CD4-positive, CD25-positive, alpha-beta regulatory T cell (primary cell): ENCODE data around the gene PLBD2. TPM values are rescaled to one million over a fixed set of nuclear protein-coding genes. Genes with fewer than 3 reads are reported as not detected.

ENCODE experiments used
- ATAC-seq, 2 donors: fragments of 150-1000 bp; cut with Tn5 transposase; one replicate each; pipeline ENCODE4 v1.10.0; 2021; ENCODE audit warnings: low read depth in 2 of 2, moderate number of reproducible peaks in 2 of 2, moderate library complexity in 1 of 2
- DNase-seq, 3 donors: peaks; one replicate each; pipeline versions ENCODE4 v3.0.0 to v3.0.0-alpha.2; 2012 to 2022; ENCODE audit warnings: mixed read lengths in 1 of 3
- H3K27ac ChIP-seq: one replicate; pipeline ENCODE4 v1.7.0; 2013; ENCODE audit warnings: mild to moderate bottlenecking, low read length; ENCODE audit not compliant: insufficient read depth, poor library complexity, severe bottlenecking
- H3K27me3 ChIP-seq: one replicate; pipeline ENCODE4 v1.7.0; 2013; ENCODE audit warnings: low read length; ENCODE audit not compliant: control insufficient read depth, insufficient read depth
- H3K36me3 ChIP-seq: one replicate; pipeline ENCODE4 v1.7.0; 2013; ENCODE audit warnings: mild to moderate bottlenecking, low read length, moderate library complexity; ENCODE audit not compliant: control insufficient read depth, insufficient read depth
- H3K4me1 ChIP-seq: 2 replicates; pipeline ENCODE4 v1.7.0; 2013; ENCODE audit warnings: mild to moderate bottlenecking, low read length; ENCODE audit not compliant: insufficient read depth, control insufficient read depth, poor library complexity, severe bottlenecking
- H3K4me3 ChIP-seq: one replicate; pipeline ENCODE4 v1.7.0; 2013; ENCODE audit warnings: low read depth, mild to moderate bottlenecking, low read length, moderate library complexity
- H3K9me3 ChIP-seq, 2 experiments: 1 replicate in 1 of 2; 2 replicates in 1 of 2; pipeline ENCODE4 v1.7.0; 2013; ENCODE audit warnings: low read length in 2 of 2, mild to moderate bottlenecking in 1 of 2, moderate library complexity in 1 of 2; ENCODE audit not compliant: control insufficient read depth in 2 of 2
- H3K27ac Mint-ChIP-seq, 3 donors: one replicate each; pipeline ENCODE4 v1.8.0; 2020 to 2022; ENCODE audit warnings: mild to moderate bottlenecking in 3 of 3, mixed read lengths in 3 of 3, moderate library complexity in 2 of 3
- H3K27me3 Mint-ChIP-seq: one replicate; pipeline ENCODE4 v1.8.0; 2022; ENCODE audit warnings: mild to moderate bottlenecking, mixed read lengths
- H3K36me3 Mint-ChIP-seq: one replicate; pipeline ENCODE4 v1.8.0; 2020; ENCODE audit warnings: mixed read lengths
- H3K4me1 Mint-ChIP-seq, 4 donors: one replicate each; pipeline ENCODE4 v1.8.0; 2020 to 2022; ENCODE audit warnings: mixed read lengths in 4 of 4, mild to moderate bottlenecking in 1 of 4
- H3K4me3 Mint-ChIP-seq, 4 donors: one replicate each; pipeline ENCODE4 v1.8.0; 2020 to 2022; ENCODE audit warnings: mild to moderate bottlenecking in 4 of 4, mixed read lengths in 4 of 4, moderate library complexity in 3 of 4
- H3K9me3 Mint-ChIP-seq, 7 donors: one replicate each; pipeline ENCODE4 v1.8.0; 2020 to 2022; ENCODE audit warnings: mixed read lengths in 7 of 7, mild to moderate bottlenecking in 3 of 7, moderate library complexity in 2 of 7
- polyA plus RNA-seq, 4 donors: library from polyadenylated mRNA; unstranded; fragments of 300-500 nt; fragmentation: Illumina TruSeq; gene quantifications; one replicate each; pipeline ENCODE4 v1.2.3, GENCODE V29; 2021
- total RNA-seq: library from RNA; stranded (reverse); gene quantifications from one replicate; pipeline ENCODE4 v1.2.3, GENCODE V29; 2022

Gene PLBD2
- total and polyA plus RNA-seq, 5 donors from 2014 or later, result 4.9 to 14.4 (median 6.5) TPM

GRCh38 chr12:113329791-113330417 lies 28.5 kb upstream of the PLBD2 start:
- ATAC-seq (no peak), DNase-seq (no peak)
- Mint-ChIP-seq H3K27me3 (no peaks in the 10 kb centered on the region), H3K4me3 (peak overlapping the region in 2 of 4 donors; percentile 75 to 76), H3K4me1 (peaks cover 0 to 81% (median 37%) of the 10 kb centered on the region in 4 donors), H3K9me3 (no peaks in the 10 kb centered on the region), H3K36me3 (peaks cover 42% of the 10 kb centered on the region), H3K27ac (peak overlapping the region; percentile 58 to 88 (median 71))
- Histone ChIP-seq H3K9me3 (no peaks in the 10 kb centered on the region), H3K27me3 (no peaks in the 10 kb centered on the region), H3K4me1 (peaks cover 20% of the 10 kb centered on the region), H3K27ac (no peak overlapping the region), H3K36me3 (peaks cover 49% of the 10 kb centered on the region), H3K4me3 (no peak overlapping the region)

- H3K4me3 ChIP-seq, result no peak overlapping the region
- no peak for DNase-seq
- peaks cover 39% of the 10 kb centered on the region for H3K36me3 Mint-ChIP-seq
- peak overlapping the region in 3 of 4 donors; percentile 15 to 76 (median 61) for H3K4me3 Mint-ChIP-seq
- no peaks in the 10 kb centered on the region for H3K27me3 Mint-ChIP-seq
- H3K4me1 ChIP-seq, result peaks cover 25% of the 10 kb centered on the region
- no peak for ATAC-seq
- peak overlapping the region in 2 of 3 donors; percentile 71 to 82 for H3K27ac Mint-ChIP-seq
- H3K9me3 Mint-ChIP-seq, result no peaks in the 10 kb centered on the region
- no peaks in the 10 kb centered on the region for H3K9me3 ChIP-seq
- H3K27me3 ChIP-seq, result no peaks in the 10 kb centered on the region
- H3K4me1 Mint-ChIP-seq, result peaks cover 0 to 81% (median 35%) of the 10 kb centered on the region in 4 donors
- H3K36me3 ChIP-seq, result peaks cover 49% of the 10 kb centered on the region
- no peak overlapping the region for H3K27ac ChIP-seq
These were observed 27.9 kb upstream of the PLBD2 start for GRCh38 chr12:113330505-113330904.

GRCh38 chr12:113332688-113333417 lies 25.5 kb upstream of the PLBD2 start:
- peaks cover 38% of the 10 kb centered on the region for H3K36me3 ChIP-seq
- H3K4me1 ChIP-seq, result peaks cover 29% of the 10 kb centered on the region
- H3K9me3 ChIP-seq, result no peaks in the 10 kb centered on the region
- H3K4me3 ChIP-seq, result peak overlapping the region; percentile 93
- ATAC-seq (no peak), DNase-seq (no peak)
- H3K27ac Mint-ChIP-seq, result peak overlapping the region; percentile 71 to 97 (median 94)
- H3K4me1 Mint-ChIP-seq, result peaks cover 0 to 70% (median 35%) of the 10 kb centered on the region in 4 donors
- peaks cover 35% of the 10 kb centered on the region for H3K36me3 Mint-ChIP-seq
- peak overlapping the region; percentile 95 to 100 (median 98) for H3K4me3 Mint-ChIP-seq
- H3K9me3 Mint-ChIP-seq, result no peaks in the 10 kb centered on the region
- no peaks in the 10 kb centered on the region for H3K27me3 ChIP-seq
- no peaks in the 10 kb centered on the region for H3K27me3 Mint-ChIP-seq
- H3K27ac ChIP-seq, result no peak overlapping the region

GRCh38 chr12:113333418-113333750 lies 25.0 kb upstream of the PLBD2 start:
- H3K4me1 Mint-ChIP-seq, result peaks cover 0 to 66% (median 32%) of the 10 kb centered on the region in 4 donors
- Histone ChIP-seq H3K4me3 (peak overlapping the region; percentile 93), H3K36me3 (peaks cover 34% of the 10 kb centered on the region), H3K27ac (no peak overlapping the region), H3K4me1 (peaks cover 29% of the 10 kb centered on the region), H3K27me3 (no peaks in the 10 kb centered on the region), H3K9me3 (no peaks in the 10 kb centered on the region)
- peak overlapping the region; percentile 82 to 97 (median 94) for H3K27ac Mint-ChIP-seq
- no peaks in the 10 kb centered on the region for H3K9me3 Mint-ChIP-seq
- peaks cover 31% of the 10 kb centered on the region for H3K36me3 Mint-ChIP-seq
- H3K27me3 Mint-ChIP-seq, result no peaks in the 10 kb centered on the region
- no peak for ATAC-seq
- DNase-seq, result no peak
- peak overlapping the region; percentile 95 to 100 (median 98) for H3K4me3 Mint-ChIP-seq

GRCh38 chr12:113333877-113334785 lies 24.3 kb upstream of the PLBD2 start:
- H3K27me3 Mint-ChIP-seq, result no peaks in the 10 kb centered on the region
- H3K4me3 Mint-ChIP-seq, result peak overlapping the region; percentile 95 to 100 (median 98)
- Histone ChIP-seq H3K4me1 (peaks cover 29% of the 10 kb centered on the region), H3K4me3 (peak overlapping the region; percentile 93), H3K27ac (peak overlapping the region; percentile 60), H3K36me3 (peaks cover 28% of the 10 kb centered on the region), H3K9me3 (no peaks in the 10 kb centered on the region), H3K27me3 (no peaks in the 10 kb centered on the region)
- peak; percentile 20 to 25 for ATAC-seq
- peak in 2 of 3 donors; percentile 48 to 59 for DNase-seq
- no peaks in the 10 kb centered on the region for H3K9me3 Mint-ChIP-seq
- peaks cover 0 to 59% (median 29%) of the 10 kb centered on the region in 4 donors for H3K4me1 Mint-ChIP-seq
- peaks cover 29% of the 10 kb centered on the region for H3K36me3 Mint-ChIP-seq
- H3K27ac Mint-ChIP-seq, result peak overlapping the region; percentile 82 to 97 (median 94)

- peaks cover 0 to 51% (median 24%) of the 10 kb centered on the region in 4 donors for H3K4me1 Mint-ChIP-seq
- ATAC-seq (peak; percentile 98), DNase-seq (peak; percentile 80)
- Histone ChIP-seq H3K4me1 (peaks cover 29% of the 10 kb centered on the region), H3K27ac (peak within 1 kb of the TSS; percentile 60), H3K4me3 (peak within 1 kb of the TSS; percentile 93), H3K9me3 (no peaks in the 10 kb centered on the region), H3K27me3 (no peaks in the 10 kb centered on the region), H3K36me3 (peaks cover 22% of the 10 kb centered on the region)
- peaks cover 21% of the 10 kb centered on the region for H3K36me3 Mint-ChIP-seq
- H3K9me3 Mint-ChIP-seq, result no peaks in the 10 kb centered on the region
- H3K27ac Mint-ChIP-seq, result peak within 1 kb of the TSS; percentile 82 to 97 (median 94)
- peak within 1 kb of the TSS; percentile 95 to 100 (median 98) for H3K4me3 Mint-ChIP-seq
- H3K27me3 Mint-ChIP-seq, result no peaks in the 10 kb centered on the region
These were observed 23.4 kb upstream of the PLBD2 start, which contains the start of gene SLC8B1 for GRCh38 chr12:113334786-113335539. TSS of gene SLC8B1 (minus strand) at chr12:113335109. CDS start at chr12:113332878, 2,231 bp downstream.

GRCh38 chr12:113339540-113339939 lies 18.8 kb upstream of the PLBD2 start:
- DNase-seq (no peak), ATAC-seq (no peak)
- peaks cover 0 to 11% (median under 1%) of the 10 kb centered on the region in 4 donors for H3K4me1 Mint-ChIP-seq
- Histone ChIP-seq H3K27me3 (no peaks in the 10 kb centered on the region), H3K4me1 (peaks cover 9% of the 10 kb centered on the region), H3K27ac (no peak overlapping the region), H3K36me3 (no peaks in the 10 kb centered on the region), H3K4me3 (no peak overlapping the region), H3K9me3 (no peaks in the 10 kb centered on the region)
- peak overlapping the region in 1 of 4 donors; percentile 17 for H3K4me3 Mint-ChIP-seq
- H3K27me3 Mint-ChIP-seq, result peaks cover 6% of the 10 kb centered on the region
- no peaks in the 10 kb centered on the region for H3K36me3 Mint-ChIP-seq
- H3K27ac Mint-ChIP-seq, result no peak overlapping the region
- H3K9me3 Mint-ChIP-seq, result no peaks in the 10 kb centered on the region
